Tibial nerve (tissue), 4 donors: ENCODE results near the gene THOC3. TPM values are rescaled to one million over a fixed set of nuclear protein-coding genes. Genes with fewer than 3 reads are reported as not detected.
"Not testable (repeated sequence)": the region's sequence is repeated elsewhere in the genome, so short reads cannot be mapped to it uniquely, and the experiment has no call there.

Source experiments
- DNase-seq, 2 donors: peaks; one replicate each; pipeline ENCODE4 v3.0.0-alpha.2; 2019; ENCODE audit warnings: low spot score in 2 of 2
- H3K27ac ChIP-seq, 4 donors: fragments of 200-600 bp; sonication (generic) in 3 of 4; one replicate each; pipeline ENCODE4 v1.5.1; 2017 to 2019; ENCODE audit warnings: mild to moderate bottlenecking in 1 of 4
- H3K27me3 ChIP-seq, 2 donors: fragments of 200-600 bp; sonication (generic) in 1 of 2; one replicate each; pipeline versions ENCODE4 v1.5.1 to v1.6.0; 2017 to 2019
- H3K36me3 ChIP-seq, 3 donors: fragments of 200-600 bp; sonication (generic); one replicate each; pipeline ENCODE4 v1.5.1; 2018 to 2019
- H3K4me1 ChIP-seq, 4 donors: fragments of 200-600 bp; sonication (generic) in 3 of 4; one replicate each; pipeline ENCODE4 v1.5.1; 2017 to 2019
- H3K4me3 ChIP-seq, 4 donors: fragments of 200-600 bp; sonication (generic) in 3 of 4; one replicate each; pipeline ENCODE4 v1.5.1; 2017 to 2019; ENCODE audit warnings: mild to moderate bottlenecking in 1 of 4, moderate library complexity in 1 of 4
- H3K9me3 ChIP-seq, 4 donors: fragments of 200-600 bp; sonication (generic) in 3 of 4; one replicate each; pipeline ENCODE4 v1.5.1; 2017 to 2019
- WGBS, 2 donors: methylation state at CpG; one replicate each; pipeline ENCODE4 v1.1.5; 2018; 5-methylcytosine and 5-hydroxymethylcytosine counted together
- total RNA-seq, 4 donors: library from RNA; depleted of rRNA; stranded (reverse); fragments of >200 nt; gene quantifications; one replicate each; pipeline ENCODE4 v1.1.0, GENCODE V29; 2016

The THOC3 gene
- total RNA-seq, 4 donors from 2014 or later = 21.6 to 37.0 (median 28.1) TPM

DNA sequence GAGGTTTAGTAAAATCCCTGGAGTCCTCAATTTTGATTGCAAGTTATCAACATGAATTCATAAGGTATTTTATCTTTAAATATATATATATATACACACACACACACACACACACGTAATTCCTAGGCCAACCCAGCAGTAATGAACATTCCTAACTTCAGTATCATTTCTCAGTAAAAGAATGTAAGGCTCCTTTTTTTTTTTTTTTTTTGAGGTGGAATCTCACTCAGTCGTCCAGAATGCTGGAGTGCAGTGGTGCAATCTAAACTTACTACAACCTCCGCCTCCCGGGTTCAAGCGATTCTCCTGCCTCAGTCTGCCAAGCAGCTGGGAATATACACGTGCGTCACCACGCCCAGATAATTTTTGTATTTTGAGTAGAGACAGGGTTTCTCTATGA is 5.8 kb downstream of the THOC3 start:
- not testable (repeated sequence) for H3K4me1 ChIP-seq, H3K36me3 ChIP-seq, H3K4me3 ChIP-seq, H3K27me3 ChIP-seq, DNase-seq, H3K9me3 ChIP-seq, H3K27ac ChIP-seq
- WGBS, 2 donors = 83 to 90% methylated on average over 5 of the region's 8 CpGs

DNA sequence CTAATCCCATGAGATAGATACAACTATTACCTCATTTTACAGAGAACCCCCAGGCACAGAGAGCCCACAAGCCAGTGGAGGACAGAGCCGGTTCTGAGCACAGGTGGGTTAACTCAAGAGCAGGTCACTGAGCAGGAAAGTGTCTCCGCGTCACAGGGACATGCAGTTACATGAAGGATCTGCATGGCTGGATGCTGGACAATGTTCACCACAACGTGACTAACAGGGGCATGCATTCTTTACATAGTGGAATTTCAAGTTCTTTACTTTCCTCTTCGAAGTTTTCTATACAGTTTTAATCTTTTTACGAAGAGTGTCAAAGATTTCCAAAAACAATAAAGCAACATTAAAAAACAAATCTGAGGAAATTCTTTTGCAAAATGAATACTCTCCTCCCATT is 7.9 kb downstream of the THOC3 start:
- H3K36me3 ChIP-seq, H3K27me3 ChIP-seq, H3K27ac ChIP-seq, H3K9me3 ChIP-seq, DNase-seq, H3K4me3 ChIP-seq, H3K4me1 ChIP-seq: not testable (repeated sequence)
- 81 to 82% methylated on average over 5 of the region's 6 CpGs for WGBS, 2 donors

DNA sequence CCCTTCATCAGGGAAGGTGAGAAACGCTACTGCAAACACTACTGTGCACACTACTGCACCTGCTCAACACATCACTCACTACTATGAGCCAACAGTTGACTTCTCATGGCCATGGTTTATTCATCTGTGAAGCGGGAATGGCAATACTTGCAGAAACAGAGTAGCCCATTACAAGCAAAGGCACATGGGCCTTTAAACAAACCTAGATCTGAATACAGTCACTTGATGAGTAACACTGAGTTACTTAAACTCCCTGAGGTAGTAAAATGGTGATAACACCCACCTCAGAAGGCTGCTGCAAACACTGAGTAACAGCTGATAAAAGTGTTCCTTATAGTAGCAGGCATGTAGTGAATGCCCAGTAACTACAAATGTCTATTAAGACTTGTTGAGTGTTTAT is 9.6 kb downstream of the THOC3 start:
- 93 to 100% methylated on average over 2 of the region's 2 CpGs for WGBS, 2 donors
- H3K9me3 ChIP-seq, H3K4me3 ChIP-seq, H3K27ac ChIP-seq, H3K4me1 ChIP-seq, DNase-seq, H3K27me3 ChIP-seq, H3K36me3 ChIP-seq: not testable (repeated sequence)

DNA sequence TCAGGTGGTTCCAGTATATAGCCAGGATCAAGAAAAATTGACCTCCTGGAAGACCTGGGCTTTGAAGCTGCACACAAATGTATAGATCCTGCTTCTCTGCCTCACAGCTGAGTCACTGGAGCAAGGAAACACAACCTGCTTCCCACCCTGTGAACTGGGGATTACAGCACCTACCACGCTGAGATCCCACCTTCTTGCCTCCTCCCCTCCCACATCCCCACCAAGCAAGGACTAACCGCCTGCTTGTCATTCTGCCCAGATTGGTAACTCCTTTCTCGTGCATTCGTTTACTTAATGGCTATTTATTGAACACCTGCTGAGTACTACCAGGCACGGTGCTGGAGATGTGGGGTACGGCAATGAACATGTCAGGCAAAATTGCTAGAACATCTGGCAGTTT is 14.0 kb downstream of the THOC3 start:
- not testable (repeated sequence) for DNase-seq, H3K27ac ChIP-seq, H3K27me3 ChIP-seq, H3K9me3 ChIP-seq, H3K36me3 ChIP-seq, H3K4me3 ChIP-seq, H3K4me1 ChIP-seq
- WGBS, 2 donors = 79 to 83% methylated on average over 4 to 6 of the region's 6 CpGs

DNA sequence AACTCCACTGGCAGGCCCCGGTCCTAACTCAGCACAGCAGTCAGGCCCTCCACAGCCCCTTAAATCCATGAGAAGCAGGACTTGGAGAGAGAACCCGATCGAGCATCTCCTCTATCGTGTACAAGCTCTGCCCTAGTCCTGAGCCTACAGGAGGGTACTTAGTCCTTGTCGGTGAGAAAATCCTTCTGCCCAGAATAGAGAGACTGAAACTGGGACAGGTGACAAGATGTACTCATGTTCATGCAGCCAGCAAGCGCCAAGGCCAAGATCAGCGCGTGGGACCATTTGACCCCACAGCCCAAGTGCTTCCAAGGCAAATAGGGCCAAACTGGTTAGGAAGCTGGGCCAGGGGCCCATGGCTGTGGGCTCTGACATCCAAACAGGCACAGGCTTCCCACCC is 15.3 kb downstream of the THOC3 start:
- H3K27ac ChIP-seq, H3K4me1 ChIP-seq: not testable (repeated sequence)

DNA sequence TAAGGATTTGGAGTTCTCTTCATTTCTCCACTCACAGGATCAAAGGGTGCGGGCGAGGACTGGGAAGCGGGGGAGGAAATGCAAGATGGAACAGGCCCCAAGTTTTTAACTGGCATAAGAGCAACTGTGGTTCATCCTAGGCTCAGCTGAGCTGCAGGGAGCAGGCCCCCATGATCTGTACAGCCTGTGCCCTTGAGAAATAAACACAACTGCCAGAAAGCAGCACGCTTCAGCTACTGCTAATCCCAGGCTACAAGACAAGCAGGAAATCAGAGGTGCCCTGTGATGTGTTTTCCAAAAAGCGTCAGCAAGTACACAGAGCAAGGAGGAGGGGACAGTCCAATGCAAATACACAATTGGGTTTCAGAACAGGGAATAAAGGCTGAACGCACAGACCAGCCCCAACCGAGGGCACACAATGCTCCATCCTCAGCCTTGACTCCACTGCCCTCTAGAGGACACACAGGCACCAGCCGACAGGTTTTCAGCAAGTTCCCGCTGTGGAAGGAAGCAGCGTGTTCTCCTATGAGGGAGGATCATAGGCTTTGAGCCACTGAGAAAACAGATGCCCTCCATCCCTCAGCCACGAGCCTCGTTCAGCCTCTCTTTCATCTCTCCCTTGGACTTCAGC is 16.7 kb downstream of the THOC3 start:
- not testable (repeated sequence) for H3K27me3 ChIP-seq, H3K9me3 ChIP-seq, H3K4me3 ChIP-seq, H3K27ac ChIP-seq, H3K4me1 ChIP-seq, DNase-seq, H3K36me3 ChIP-seq
- no CpG with 5 or more reads among the region's 12 CpGs for WGBS, 2 donors

More for the DNA sequence above, 15.3 kb downstream of the THOC3 start:
- not testable (repeated sequence) for H3K4me3 ChIP-seq, DNase-seq, H3K36me3 ChIP-seq, H3K27me3 ChIP-seq, H3K9me3 ChIP-seq
- WGBS, 2 donors = 94% methylated on average over 5 of the region's 8 CpGs; no CpG with 5 or more reads in 1 of the 2 donors

DNA sequence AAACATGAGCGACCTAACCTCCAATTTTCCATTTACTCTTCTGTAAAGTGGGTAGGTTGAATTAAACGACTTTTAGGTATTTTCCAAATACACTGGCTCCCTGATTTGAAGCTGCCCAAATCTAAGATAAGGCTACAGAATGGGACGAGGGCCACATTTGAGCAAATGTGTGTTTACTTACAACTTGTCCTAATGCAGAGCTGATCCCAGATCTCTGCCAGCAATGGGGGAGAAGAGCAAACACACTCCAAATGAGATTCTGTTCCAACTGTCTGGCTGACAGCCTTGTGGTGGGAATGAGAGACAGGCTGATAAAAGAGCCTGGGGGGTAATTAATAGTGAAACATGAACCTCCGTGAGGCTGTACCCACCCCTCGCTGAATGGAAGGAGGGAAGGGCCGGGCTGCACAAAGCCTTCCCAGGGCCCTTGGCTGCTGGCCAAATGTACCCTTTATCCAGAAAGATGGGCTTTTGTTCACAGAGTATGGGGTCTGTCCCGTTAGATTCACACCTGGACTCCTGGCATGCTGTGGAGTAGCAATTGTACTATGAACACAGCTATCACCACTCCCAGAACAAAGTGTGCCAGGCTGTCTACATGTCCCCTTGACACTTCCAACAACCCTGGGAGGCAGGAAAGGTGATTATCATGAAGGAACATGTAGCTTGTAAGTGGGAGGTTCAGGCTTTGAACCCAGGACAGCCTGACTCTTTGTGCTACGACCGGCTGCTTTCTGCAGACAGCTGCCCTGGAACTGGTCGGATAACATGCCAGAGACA is 19.6 kb downstream of the THOC3 start:
- not testable (repeated sequence) for H3K36me3 ChIP-seq, H3K4me3 ChIP-seq, H3K27me3 ChIP-seq, H3K9me3 ChIP-seq, H3K27ac ChIP-seq, H3K4me1 ChIP-seq, DNase-seq
- 90 to 92% methylated on average over 3 of the region's 10 CpGs for WGBS, 2 donors

DNA sequence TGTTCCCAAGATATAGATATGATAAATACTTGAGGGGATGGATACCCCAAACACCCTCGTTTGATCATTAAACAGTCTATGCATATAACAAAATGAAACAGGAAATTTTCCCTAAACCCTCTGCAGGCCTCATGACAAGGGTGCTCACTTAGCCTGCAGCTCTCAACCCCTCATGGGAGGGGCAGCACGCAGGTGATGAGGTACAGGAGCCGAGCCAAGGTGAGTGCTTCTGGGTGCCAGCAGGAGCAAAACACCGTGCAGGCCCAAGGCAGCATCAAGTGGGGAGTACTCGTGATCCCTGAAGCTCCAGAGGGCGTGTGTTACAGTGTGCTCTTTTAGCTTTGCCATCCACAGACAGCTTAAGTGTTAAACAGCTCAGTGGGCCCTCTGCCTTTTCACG is 24.9 kb downstream of the THOC3 start:
- not testable (repeated sequence) for H3K4me1 ChIP-seq, H3K9me3 ChIP-seq, DNase-seq, H3K4me3 ChIP-seq, H3K27me3 ChIP-seq, H3K27ac ChIP-seq
- WGBS, 2 donors = 75% methylated on average over 2 of the region's 7 CpGs; no CpG with 5 or more reads in 1 of the 2 donors
- H3K36me3 ChIP-seq = peaks cover 0 to 16% (median 0%) of the 10 kb centered on the region in 3 donors

DNA sequence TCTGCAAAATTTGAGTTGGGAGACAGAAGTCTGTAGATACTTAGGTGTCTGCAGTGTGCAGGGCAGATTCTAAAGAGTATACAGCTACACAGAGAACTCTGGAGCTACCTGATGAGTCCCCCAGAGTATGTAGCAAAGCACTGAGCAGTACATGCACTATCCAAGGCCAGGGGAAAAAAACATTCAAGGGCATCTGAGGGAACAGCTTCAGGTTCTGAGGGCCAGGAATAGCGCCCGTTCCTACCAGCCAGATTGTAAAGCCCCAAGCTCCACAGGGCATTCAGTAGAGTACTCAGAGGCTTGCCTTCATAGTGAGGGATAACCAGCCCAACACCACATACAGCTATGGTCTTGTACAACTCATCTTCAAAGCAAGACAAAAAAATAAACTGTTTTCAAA is 27.5 kb downstream of the THOC3 start:
- H3K36me3 ChIP-seq = peaks cover 0 to 16% (median 0%) of the 10 kb centered on the region in 3 donors
- not testable (repeated sequence) for H3K27ac ChIP-seq, H3K9me3 ChIP-seq, H3K4me3 ChIP-seq, H3K27me3 ChIP-seq, H3K4me1 ChIP-seq, DNase-seq
- 56% methylated on average over 2 of the region's 2 CpGs; no CpG with 5 or more reads in 1 of the 2 donors for WGBS, 2 donors

DNA sequence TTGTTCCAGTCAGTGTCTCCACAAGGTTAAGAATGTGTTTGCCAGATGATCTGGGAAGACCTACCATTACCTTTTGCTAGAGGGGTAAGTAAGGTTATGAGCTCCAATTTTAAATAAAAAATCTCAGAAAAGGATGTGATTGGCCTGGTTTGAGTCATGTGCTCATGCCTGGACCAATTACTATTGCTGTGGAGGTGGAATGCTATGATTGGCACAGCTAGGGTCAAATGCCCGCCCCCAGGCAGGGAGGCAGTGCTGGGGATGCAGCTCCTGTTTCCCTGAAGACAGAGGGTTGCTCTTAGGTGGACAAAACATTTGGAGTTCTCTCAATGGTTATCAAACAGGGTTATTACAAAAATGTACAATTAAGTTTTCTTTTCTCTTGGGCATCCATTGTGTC is 29.6 kb downstream of the THOC3 start:
- H3K27ac ChIP-seq, DNase-seq, H3K9me3 ChIP-seq, H3K4me3 ChIP-seq, H3K27me3 ChIP-seq, H3K4me1 ChIP-seq: not testable (repeated sequence)
- 93 to 100% methylated on average over 1 of the region's 1 CpG for whole genome bisulfite sequencing, 2 donors
- H3K36me3 ChIP-seq = peaks cover 0 to 17% (median 0%) of the 10 kb centered on the region in 3 donors

DNA sequence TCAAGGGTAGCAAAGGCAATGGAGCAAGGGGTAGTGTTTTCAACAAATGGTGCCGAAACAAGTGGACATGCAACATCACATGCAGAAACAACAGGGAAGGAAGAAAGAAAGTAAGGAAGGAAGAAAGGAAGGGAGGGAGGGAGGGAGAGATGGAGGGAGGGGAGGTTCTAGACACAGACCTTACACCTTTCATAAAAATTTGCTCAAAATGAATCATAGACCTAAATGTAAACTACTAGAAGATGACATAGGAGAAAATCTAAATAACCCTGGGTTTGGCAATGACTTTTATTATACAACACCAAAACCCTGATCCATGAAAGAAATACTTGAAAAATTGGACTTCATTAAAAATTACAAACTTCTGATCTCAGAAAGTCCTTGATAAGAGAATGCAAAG is 39.4 kb downstream of the THOC3 start:
- not testable (repeated sequence) for DNase-seq, H3K4me1 ChIP-seq, H3K9me3 ChIP-seq, H3K27me3 ChIP-seq, H3K4me3 ChIP-seq, H3K27ac ChIP-seq, H3K36me3 ChIP-seq
- 100% methylated on average over 1 of the region's 1 CpG for WGBS, 2 donors

DNA sequence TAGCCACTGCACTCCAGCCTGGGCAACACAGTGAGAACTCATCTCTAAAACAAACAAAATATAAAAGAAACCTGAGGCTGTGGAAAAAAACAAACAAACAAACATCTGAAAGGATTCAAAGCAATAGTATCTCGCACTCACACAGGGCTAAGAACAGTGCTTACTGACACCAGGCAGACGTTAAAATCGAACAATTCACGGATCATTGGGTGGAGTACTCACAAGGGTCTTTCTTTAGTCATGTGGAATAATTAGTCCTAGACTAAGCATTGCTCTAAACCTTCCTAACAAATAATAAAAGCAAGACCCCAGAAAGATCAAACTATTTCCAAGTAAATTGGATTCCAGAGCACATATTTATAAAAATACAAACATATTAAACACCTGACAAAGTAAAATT is 43.0 kb downstream of the THOC3 start:
- WGBS, 2 donors = 85 to 87% methylated on average over 4 of the region's 4 CpGs
- H3K4me3 ChIP-seq, H3K36me3 ChIP-seq, H3K27ac ChIP-seq, DNase-seq, H3K9me3 ChIP-seq, H3K4me1 ChIP-seq, H3K27me3 ChIP-seq: not testable (repeated sequence)
